RWPE1 (cell line): ENCODE measurements around the gene HSD17B12.

ENCODE experiments used
- CTCF ChIA-PET: fragments of 350-600 bp; sonication (Branson Sonifier 250); formaldehyde crosslinking; extraction: SDS; loops from one replicate; lab custom pipeline; 2021; lab: Yijun Ruan, JAX
- POLR2A ChIA-PET: fragments of 400-600 bp; formaldehyde crosslinking; extraction: SDS; loops from one replicate; lab custom pipeline; 2020; ENCODE audit warnings: antibody characterized with exemption; ENCODE audit not compliant: low non-redundant PET; lab: Yijun Ruan, JAX
- DNase-seq: peaks from one replicate; pipeline ENCODE4 v3.0.0; 2012; ENCODE audit warnings: low spot score
- H3K27ac ChIP-seq: fragments of 450-650 bp; 2 replicates; pipeline ENCODE4 v1.5.1; 2017
- CTCF ChIP-seq: fragments of 450-650 bp; conservative IDR thresholded peaks from 2 replicates; pipeline ENCODE4 v1.5.1; 2017; ENCODE audit warnings: low read depth, mild to moderate bottlenecking

HSD17B12 gene

GRCh38 chr11:43790444-43790794 is 109.9 kb downstream of the HSD17B12 start:
- DNase-seq = no peak
- ChIA-PET POLR2A (interaction anchor here (0.6 kb wide), 1 partner anchor 10 kb away, joined by 3 read pairs; no protein-coding TSS in a partner anchor), CTCF (no interaction called here)
- no peak for TF ChIP-seq CTCF
- H3K27ac ChIP-seq = peak overlapping the region; percentile 79

GRCh38 chr11:43797337-43797736 is 116.8 kb downstream of the HSD17B12 start:
- TF ChIP-seq CTCF = no peak
- CTCF ChIA-PET = no interaction called here
- POLR2A ChIA-PET = no interaction called here
- no peak overlapping the region for H3K27ac ChIP-seq
- DNase-seq = no peak

- DNase-seq = no peak
- ChIA-PET POLR2A (no interaction called here), CTCF (no interaction called here)
- TF ChIP-seq CTCF = no peak
- no peak overlapping the region for H3K27ac ChIP-seq
These were observed 117.3 kb downstream of the HSD17B12 start for GRCh38 chr11:43797866-43798265.

GRCh38 chr11:43802509-43802908 is 122.0 kb downstream of the HSD17B12 start:
- ChIA-PET POLR2A (no interaction called here), CTCF (interaction anchor here (0.6 kb wide), 1 partner anchor 48 kb away, joined by 3 read pairs; no protein-coding TSS in a partner anchor)
- TF ChIP-seq CTCF = no peak
- DNase-seq = no peak
- no peak overlapping the region for H3K27ac ChIP-seq

GRCh38 chr11:43803766-43804165 is 123.2 kb downstream of the HSD17B12 start:
- no peak for DNase-seq
- ChIA-PET POLR2A (no interaction called here), CTCF (no interaction called here)
- H3K27ac ChIP-seq = no peak overlapping the region
- TF ChIP-seq CTCF = no peak

GRCh38 chr11:43806976-43807375 is 126.4 kb downstream of the HSD17B12 start:
- DNase-seq = no peak
- H3K27ac ChIP-seq = no peak overlapping the region
- TF ChIP-seq CTCF = no peak
- ChIA-PET POLR2A (no interaction called here), CTCF (interaction anchor here (0.6 kb wide), 1 partner anchor 60 kb away, joined by 3 read pairs; no protein-coding TSS in a partner anchor)
